K562 (cell line): ENCODE results near the gene NUP210. TPM values are rescaled to one million over a fixed set of nuclear protein-coding genes. Genes with fewer than 3 reads are reported as not detected.

ENCODE experiments used
- ATF7 ChIP-seq: fragments of 450-650 bp; IDR thresholded peaks from 2 replicates; pipeline ENCODE4 v1.7.1; 2014; ENCODE audit warnings: mild to moderate bottlenecking, moderate library complexity
- BMI1 ChIP-seq: fragments of 150-350 bp; IDR thresholded peaks from 2 replicates; pipeline ENCODE4 v1.6.1; 2014; ENCODE audit warnings: low read length
- CHCHD3 ChIP-seq: fragments of 250-450 bp; sonication (Bioruptor Pico); IDR thresholded peaks from 2 replicates; pipeline ENCODE4 v2.1.2; 2022; ENCODE audit warnings: mild to moderate bottlenecking
- CHD7 ChIP-seq: fragments of 200-600 bp; sonication (generic); IDR thresholded peaks from one replicate; pipeline ENCODE4 v1.6.1; 2012; ENCODE audit warnings: mild to moderate bottlenecking, low read depth, low read length, inconsistent platforms
- EWSR1 ChIP-seq: fragments of 450-650 bp; IDR thresholded peaks from 2 replicates; pipeline ENCODE4 v1.6.1; 2018; ENCODE audit warnings: borderline replicate concordance, mild to moderate bottlenecking, low read depth, moderate library complexity; ENCODE audit not compliant: partially characterized antibody
- MEF2A ChIP-seq: IDR thresholded peaks from 2 replicates; pipeline ENCODE4 v1.6.1; 2011; ENCODE audit warnings: low read depth, mild to moderate bottlenecking, low read length, moderate library complexity; ENCODE audit not compliant: control insufficient read depth
- MIER1 ChIP-seq: fragments of 450-650 bp; IDR thresholded peaks from 2 replicates; pipeline ENCODE4 v1.6.1; 2016; ENCODE audit warnings: antibody characterized with exemption, mild to moderate bottlenecking, low read depth
- MYC ChIP-seq, 2 experiments: fragments of 250-450 bp in 1 of 2; sonication (Bioruptor Pico) in 1 of 2; IDR thresholded peaks; 2 replicates each; pipeline versions ENCODE4 v1.5.1 to v1.6.1; 2012 to 2021; ENCODE audit warnings: low read depth in 2 of 2, borderline replicate concordance in 1 of 2, improper control_type of control experiment in 1 of 2, low read length in 1 of 2, mild to moderate bottlenecking in 1 of 2, moderate library complexity in 1 of 2
- PHB2 ChIP-seq: fragments of 450-650 bp; IDR thresholded peaks from 2 replicates; pipeline ENCODE4 v1.6.1; 2017; ENCODE audit warnings: low read depth
- RBFOX2 ChIP-seq: fragments of 200-400 bp; formaldehyde crosslinking; IDR thresholded peaks from 2 replicates; pipeline ENCODE4 v1.6.1; 2017; ENCODE audit warnings: low read depth, mild to moderate bottlenecking, low read length, moderate library complexity
- SLC30A9 ChIP-seq: fragments of 250-450 bp; sonication (Bioruptor Pico); IDR thresholded peaks from 2 replicates; pipeline ENCODE4 v1.8.0; 2022; ENCODE audit warnings: mild to moderate bottlenecking, moderate library complexity
- ZBTB9 ChIP-seq: fragments of 450-650 bp; formaldehyde crosslinking; IDR thresholded peaks from 2 replicates; pipeline ENCODE4 v1.4.0; 2020; ENCODE audit warnings: mild to moderate bottlenecking, moderate library complexity
- ZNF23 ChIP-seq: fragments of 250-450 bp; sonication (Bioruptor Pico); IDR thresholded peaks from 2 replicates; pipeline ENCODE4 v1.4.0; 2020; ENCODE audit warnings: mild to moderate bottlenecking
- ZNF445 ChIP-seq: fragments of 250-450 bp; sonication (Bioruptor Pico); IDR thresholded peaks from 2 replicates; pipeline ENCODE4 v1.4.0; 2020; ENCODE audit warnings: low read depth, mild to moderate bottlenecking, moderate library complexity
- ZNF79 ChIP-seq: fragments of 250-450 bp; sonication (Bioruptor Pico); IDR thresholded peaks from 2 replicates; pipeline ENCODE4 v1.4.0; 2020; ENCODE audit warnings: low read depth, mild to moderate bottlenecking, moderate library complexity
- polyA plus RNA-seq, 8 experiments: library from polyadenylated mRNA; depleted of rRNA in 4 of 8; stranded (reverse) in 5 of 8; unstranded in 3 of 8; fragments of >200 nt; fragmentation: Nextera tagmentation in 2 of 8; fragmentation: Illumina TruSeq in 1 of 8; extraction: Ambion mirVana in 2 of 8; extraction: Trizol in 1 of 8; gene quantifications; 2 replicates each; pipeline versions ENCODE4 v1.2.1 to v1.2.3, GENCODE V29; 2011 to 2014; ENCODE audit warnings: inconsistent platforms in 1 of 8, missing spikeins in 1 of 8
- total RNA-seq, 7 experiments: library from RNA; depleted of rRNA in 6 of 7; stranded (reverse); fragments of >200 nt in 6 of 7; fragmentation: Illumina TruSeq in 2 of 7; extraction: Trizol in 2 of 7; gene quantifications; 2 replicates each; pipeline versions ENCODE4 v1.2.1 to v1.2.3, GENCODE V29; 2011 to 2021; ENCODE audit warnings: low replicate concordance in 1 of 7

NUP210 gene
- total and polyA plus RNA-seq, 9 of the 15 experiments (the other 6 are each of a cell fraction or from before 2014, with no cell fraction given), result 1.2 to 138 (median 44.0) TPM

- TF ChIP-seq CHD7 (no peak), MIER1 (0 out of 2 replicates have a peak, but pooled peaks have one; percentile 17), RBFOX2 (no peak), MYC (IDR thresholded peaks at IDR 0.05; ENCODE audit: low read depth, low read length) (peak; percentile 75), MYC (CRISPR knock-in tag; IDR thresholded peaks at IDR 0.05; ENCODE audit: borderline replicate concordance, low read depth) (no peak), EWSR1 (no peak), CHCHD3 (no peak), ZBTB9 (no peak), ZNF23 (CRISPR knock-in tag) (no peak), ZNF445 (no peak), MEF2A (no peak; the same call in 1 of the 2 replicates), SLC30A9 (no peak), PHB2 (no peak), ATF7 (peak; percentile 35; the same call in 1 of the 2 replicates), ZNF79 (no peak), BMI1 (no peak)
Measured at GRCh38 chr3:13461169-13462124, 41.3 kb upstream of the NUP210 start (continued).
